ENCODE results near the gene FBXL2.

Gene FBXL2
- 0 reads per million in 2 experiments for total RNA-seq

- DNase-seq (ENCODE audit: low read depth) = no peak
Measured at GRCh38 chr3:33277193-33277882, at the start of gene FBXL2. FBXL2 (plus strand) TSS chr3:33277442; CDS start chr3:33277513, 71 bp downstream.

- no peak for DNase-seq (ENCODE audit: low read depth)
Measured at GRCh38 chr3:33229066-33229465, 48.2 kb upstream of the FBXL2 start.

GRCh38 chr3:33229947-33230346, 47.3 kb upstream of the FBXL2 start:
- DNase-seq (ENCODE audit: low read depth) = no peak

- DNase-seq (ENCODE audit: low read depth) = no peak
Measured at GRCh38 chr3:33231756-33232465, 45.3 kb upstream of the FBXL2 start.

- DNase-seq (ENCODE audit: low read depth) = no peak
Measured at GRCh38 chr3:33233884-33234283, 43.4 kb upstream of the FBXL2 start.

- no peak for DNase-seq (ENCODE audit: low read depth)
Measured at GRCh38 chr3:33236005-33236404, 41.2 kb upstream of the FBXL2 start.

- no peak for DNase-seq (ENCODE audit: low read depth)
Measured at GRCh38 chr3:33237439-33237838, 39.8 kb upstream of the FBXL2 start.

- DNase-seq (ENCODE audit: low read depth) = no peak
Measured at GRCh38 chr3:33238923-33239322, 38.3 kb upstream of the FBXL2 start.

- no peak for DNase-seq (ENCODE audit: low read depth)
Measured at GRCh38 chr3:33240261-33240660, 37.0 kb upstream of the FBXL2 start.

- DNase-seq (ENCODE audit: low read depth) = no peak
Measured at GRCh38 chr3:33246786-33247185, 30.5 kb upstream of the FBXL2 start.

- no peak for DNase-seq (ENCODE audit: low read depth)
Measured at GRCh38 chr3:33250712-33251111, 26.5 kb upstream of the FBXL2 start.

GRCh38 chr3:33256249-33256648, 21.0 kb upstream of the FBXL2 start:
- DNase-seq (ENCODE audit: low read depth) = no peak

GRCh38 chr3:33260104-33260503, 17.1 kb upstream of the FBXL2 start:
- DNase-seq (ENCODE audit: low read depth) = no peak

- no peak for DNase-seq (ENCODE audit: low read depth)
Measured at GRCh38 chr3:33269385-33269784, 7.9 kb upstream of the FBXL2 start.

GRCh38 chr3:33271324-33271723, 5.9 kb upstream of the FBXL2 start:
- DNase-seq (ENCODE audit: low read depth) = no peak

GRCh38 chr3:33273628-33274027, 3.6 kb upstream of the FBXL2 start:
- no peak for DNase-seq (ENCODE audit: low read depth)

- no peak for DNase-seq (ENCODE audit: low read depth)
Measured at GRCh38 chr3:33278163-33278562, 921 bp downstream of the FBXL2 start.

- DNase-seq (ENCODE audit: low read depth) = no peak
Measured at GRCh38 chr3:33287672-33288282, 10.5 kb downstream of the FBXL2 start.

GRCh38 chr3:33299395-33300081, 22.3 kb downstream of the FBXL2 start:
- no peak for DNase-seq (ENCODE audit: low read depth)

- no peak for DNase-seq (ENCODE audit: low read depth)
Measured at GRCh38 chr3:33312361-33312760, 35.1 kb downstream of the FBXL2 start.

- DNase-seq (ENCODE audit: low read depth) = no peak
Measured at GRCh38 chr3:33313331-33313730, 36.1 kb downstream of the FBXL2 start.

- DNase-seq (ENCODE audit: low read depth) = no peak
Measured at GRCh38 chr3:33314993-33315392, 37.8 kb downstream of the FBXL2 start.

- no peak for DNase-seq (ENCODE audit: low read depth)
Measured at GRCh38 chr3:33315826-33316225, 38.6 kb downstream of the FBXL2 start.

Measured in T follicular helper cell (primary cell).